DMS79 treated with DMSO at 0.1 percent for 48 hours (cell line): ENCODE results near the gene EBNA1BP2.
"Not testable (repeated sequence)": the region's sequence is repeated elsewhere in the genome, so short reads cannot be mapped to it uniquely, and the experiment has no call there.

Experiments
- DNase-seq: peaks from one replicate; lab custom pipeline; 2025; lab: John Stamatoyannopoulos, UW

EBNA1BP2 gene, protein sequence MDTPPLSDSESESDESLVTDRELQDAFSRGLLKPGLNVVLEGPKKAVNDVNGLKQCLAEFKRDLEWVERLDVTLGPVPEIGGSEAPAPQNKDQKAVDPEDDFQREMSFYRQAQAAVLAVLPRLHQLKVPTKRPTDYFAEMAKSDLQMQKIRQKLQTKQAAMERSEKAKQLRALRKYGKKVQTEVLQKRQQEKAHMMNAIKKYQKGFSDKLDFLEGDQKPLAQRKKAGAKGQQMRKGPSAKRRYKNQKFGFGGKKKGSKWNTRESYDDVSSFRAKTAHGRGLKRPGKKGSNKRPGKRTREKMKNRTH

DNA sequence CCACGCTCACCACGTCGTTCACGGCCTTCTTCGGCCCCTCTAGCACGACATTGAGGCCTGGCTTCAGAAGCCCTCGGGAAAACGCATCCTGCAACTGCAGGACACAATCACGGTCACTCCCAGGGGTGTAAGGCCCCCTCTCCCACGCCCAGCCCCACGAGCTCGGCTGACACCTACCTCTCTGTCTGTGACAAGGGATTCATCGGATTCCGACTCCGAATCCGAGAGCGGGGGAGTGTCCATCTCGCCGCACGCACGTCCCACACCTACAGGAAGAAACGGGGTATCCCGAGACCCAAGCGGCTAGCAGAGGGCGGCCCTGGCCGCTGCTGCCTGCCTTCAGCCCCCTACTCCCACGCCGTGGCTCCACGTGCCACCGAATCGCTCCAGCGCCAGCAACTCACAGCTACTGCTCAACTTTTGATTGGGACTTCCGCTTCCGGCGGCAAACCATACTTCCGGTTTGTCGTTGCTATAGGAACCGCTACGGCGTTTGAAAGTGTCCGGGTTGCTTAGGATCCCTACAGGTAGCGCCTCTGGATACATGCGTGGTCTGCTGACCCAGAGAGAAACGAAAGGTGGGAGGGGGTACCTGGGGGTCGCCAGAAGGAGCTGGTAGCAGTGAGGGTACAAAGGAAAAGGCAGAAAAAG is at the start of gene EBNA1BP2, which contains the start of gene CFAP57:
TSS of gene EBNA1BP2 (minus strand) at position 415 of the 651 bp plus-strand sequence. CDS start at position 243, 172 bp downstream.
TSS of gene CFAP57 (plus strand) at position 455 of the 651 bp plus-strand sequence. CDS start 424 bp downstream, outside the sequence.
- DNase-seq, result peak; percentile 82

DNA sequence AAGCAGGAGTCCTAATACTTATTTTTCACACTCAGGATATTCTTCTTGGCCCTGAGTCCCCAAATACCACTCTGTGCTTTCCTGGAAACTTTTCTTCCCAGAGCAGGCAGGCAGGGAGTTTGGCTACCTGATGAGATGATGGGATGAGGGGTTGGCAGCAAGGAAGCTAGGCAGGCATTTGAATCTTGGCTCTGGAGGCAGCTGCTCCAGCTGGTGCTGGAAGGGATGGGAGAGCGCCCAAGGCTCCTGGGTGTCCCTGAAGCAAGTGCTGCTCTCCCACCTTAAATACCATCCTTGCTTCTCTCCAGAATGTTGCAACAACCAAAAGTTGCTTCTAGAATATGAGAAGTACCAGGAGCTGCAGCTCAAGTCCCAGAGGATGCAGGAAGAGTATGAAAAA is 49.7 kb upstream of the EBNA1BP2 start:
- DNase-seq, result no peak

DNA sequence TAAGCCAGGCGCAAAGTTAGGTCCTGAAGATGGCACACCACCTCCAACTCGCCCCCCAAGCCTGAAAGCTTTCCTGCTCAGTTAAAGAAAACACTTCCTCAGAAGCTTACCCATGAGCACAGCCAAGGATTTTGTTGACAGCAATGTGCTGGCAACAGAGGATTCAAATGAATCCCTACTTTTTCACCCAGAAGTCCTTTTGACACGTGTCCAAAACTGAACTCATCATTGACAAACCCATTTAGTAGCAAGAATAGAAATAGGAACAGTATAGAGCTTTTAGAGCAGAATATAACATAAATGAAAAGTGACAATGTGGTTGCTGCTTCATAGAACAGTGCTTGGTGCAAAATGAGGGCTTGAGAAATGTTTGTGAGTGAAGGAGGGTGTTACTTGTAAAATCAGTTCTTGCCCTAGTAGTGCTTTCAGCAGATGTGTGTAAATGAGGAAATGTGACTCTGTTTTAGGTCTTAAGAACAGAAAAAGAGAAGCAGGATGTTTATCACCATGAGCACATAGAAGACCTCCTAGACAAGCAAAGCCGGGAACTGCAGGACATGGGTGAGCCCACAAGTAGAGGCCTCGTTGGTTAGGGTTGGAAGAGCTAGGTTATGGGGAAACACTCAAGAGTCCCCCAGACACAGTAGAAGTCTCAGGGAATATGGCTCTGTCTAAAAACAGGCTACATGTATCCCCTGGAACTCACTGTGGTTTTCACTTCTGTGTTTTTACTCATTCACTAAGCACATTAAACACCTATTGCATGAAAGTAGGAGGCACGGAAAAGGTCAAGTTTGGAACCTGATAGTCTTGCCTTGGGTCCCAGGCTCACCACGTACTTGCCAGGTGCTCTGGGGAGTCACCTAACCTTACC is 49.1 kb upstream of the EBNA1BP2 start:
- DNase-seq, result no peak

DNA sequence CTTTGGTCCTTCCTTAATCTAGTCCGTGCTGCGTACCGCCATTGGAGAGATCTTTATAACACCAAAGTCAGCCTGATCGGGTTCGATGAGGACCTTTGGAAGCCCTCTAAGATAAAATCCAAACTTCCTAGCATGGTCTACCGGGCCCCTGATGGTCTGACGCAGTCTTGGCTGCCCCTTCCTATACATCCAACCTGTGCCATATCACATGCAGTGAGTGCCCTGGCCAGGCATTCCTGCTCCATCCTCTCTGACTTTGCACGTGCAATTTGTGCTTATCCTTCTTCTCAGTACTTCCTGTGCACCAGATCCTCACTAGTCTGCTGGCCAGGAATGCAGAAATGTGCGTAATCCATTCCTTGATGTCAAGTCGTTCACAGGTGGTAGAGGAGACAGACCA is 45.7 kb upstream of the EBNA1BP2 start:
- no peak for DNase-seq

DNA sequence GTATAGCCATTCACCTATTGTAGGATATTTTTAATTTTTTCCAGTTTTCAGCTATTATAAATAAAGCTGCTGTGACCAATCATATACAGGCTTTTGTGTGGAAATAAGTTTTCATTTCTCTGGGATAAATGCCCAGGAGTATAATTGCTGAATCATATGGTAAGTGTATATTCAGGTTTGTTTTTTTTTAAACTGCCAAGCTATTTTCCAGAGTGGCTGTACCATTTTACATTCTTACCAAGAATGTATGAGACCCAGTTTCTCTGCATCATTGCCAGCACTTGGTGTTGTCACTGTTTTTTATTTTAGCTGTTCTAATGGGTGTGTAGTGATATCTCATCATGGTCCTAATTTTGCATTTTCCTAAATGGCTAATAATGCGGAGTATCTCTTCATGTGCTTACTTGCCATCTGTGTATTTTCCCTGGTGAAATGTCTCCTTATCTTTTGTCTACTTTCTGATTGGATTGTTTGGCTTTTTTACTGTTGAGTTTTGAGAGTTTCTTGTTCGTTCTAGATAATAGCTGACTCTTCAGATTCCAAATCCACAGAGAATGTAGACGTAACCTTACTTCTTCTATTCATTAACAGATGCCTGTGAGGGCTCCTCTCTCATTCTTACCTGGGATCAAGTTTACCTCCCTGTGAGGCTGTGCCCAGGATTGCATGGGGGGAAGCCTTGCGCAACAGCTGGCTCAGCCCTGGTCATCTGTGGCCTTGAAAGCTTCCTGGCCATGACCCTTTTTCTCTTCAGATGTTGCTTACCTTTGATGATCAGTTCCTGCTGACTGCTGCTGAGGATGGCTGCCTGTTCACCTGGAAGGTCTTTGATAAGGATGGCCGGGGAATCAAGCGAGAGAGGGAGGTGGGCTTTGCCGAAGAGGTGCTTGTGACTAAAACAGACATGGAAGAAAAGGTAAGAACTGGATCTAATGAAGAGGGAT is 42.7 kb upstream of the EBNA1BP2 start:
- DNase-seq, result no peak

DNA sequence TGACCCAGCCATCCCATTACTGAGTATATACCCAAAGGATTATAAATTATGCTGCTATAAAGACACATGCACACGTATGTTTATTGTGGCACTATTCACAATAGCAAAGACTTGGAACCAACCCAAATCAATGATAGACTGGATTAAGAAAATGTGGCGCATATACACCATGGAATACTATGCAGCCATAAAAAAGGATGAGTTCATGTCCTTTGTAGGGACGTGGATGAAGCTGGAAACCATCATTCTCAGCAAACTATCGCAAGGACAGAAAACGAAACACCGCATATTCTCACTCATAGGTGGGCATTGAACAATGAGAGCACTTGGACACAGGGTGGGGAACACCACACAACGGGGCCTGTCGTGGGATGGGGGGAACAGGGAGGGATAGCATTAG is 36.2 kb upstream of the EBNA1BP2 start:
- DNase-seq, result not testable (repeated sequence)

DNA sequence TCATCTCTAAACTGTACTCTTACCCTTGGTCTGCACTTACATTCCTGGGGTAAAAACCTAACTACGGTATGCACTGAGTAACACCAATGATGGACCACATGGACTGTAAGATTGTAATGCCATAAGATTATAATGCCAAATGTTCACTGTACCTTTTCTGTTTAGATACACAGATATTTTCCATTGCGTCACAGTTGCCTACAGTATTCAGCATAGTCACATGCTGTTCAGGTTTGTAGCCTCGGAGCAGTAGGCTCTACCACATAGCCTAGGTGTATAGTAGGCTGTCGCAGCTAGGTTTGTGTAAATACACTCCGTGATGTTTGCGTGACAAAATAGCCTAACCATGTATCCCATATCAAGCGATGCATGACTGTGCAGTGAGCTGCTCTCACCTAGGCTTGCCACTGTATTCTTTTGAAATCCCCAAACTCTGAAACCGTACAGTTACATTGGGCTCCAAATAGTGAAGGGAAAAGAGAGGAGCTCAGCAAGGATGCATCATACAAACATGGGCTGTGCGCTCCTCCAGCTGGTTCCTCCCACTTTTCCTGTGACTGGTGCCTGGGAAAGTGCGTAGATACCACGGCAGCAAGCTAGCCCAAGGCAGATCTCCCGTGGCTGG is 35.3 kb upstream of the EBNA1BP2 start:
- no peak for DNase-seq

DNA sequence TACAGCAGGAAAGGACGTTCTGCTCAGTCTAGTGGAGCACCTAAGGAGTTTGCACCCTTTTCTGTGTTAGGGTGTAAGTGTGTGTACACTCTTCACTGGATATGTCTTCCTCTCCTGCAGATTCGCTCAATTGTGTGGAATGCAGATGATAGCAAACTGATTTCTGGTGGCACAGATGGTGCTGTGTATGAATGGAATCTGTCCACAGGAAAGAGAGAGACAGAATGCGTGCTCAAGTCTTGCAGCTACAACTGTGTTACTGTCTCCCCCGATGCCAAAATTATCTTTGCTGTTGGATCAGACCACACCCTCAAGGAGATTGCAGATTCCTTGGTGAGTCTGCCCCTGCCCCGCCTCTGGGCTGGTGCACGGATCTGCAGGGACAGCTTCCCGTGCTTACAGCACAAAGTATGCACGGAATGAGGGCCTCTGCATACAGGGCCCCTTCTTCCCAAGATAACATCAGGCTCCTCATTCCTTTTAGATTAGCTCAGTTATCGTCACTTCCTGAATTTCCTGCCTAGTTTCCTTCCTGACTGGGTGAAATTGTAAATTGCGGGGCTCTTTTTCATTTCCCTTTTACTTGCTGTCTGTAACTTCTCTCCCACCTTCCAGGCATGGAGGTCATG is 34.6 kb upstream of the EBNA1BP2 start:
- no peak for DNase-seq

DNA sequence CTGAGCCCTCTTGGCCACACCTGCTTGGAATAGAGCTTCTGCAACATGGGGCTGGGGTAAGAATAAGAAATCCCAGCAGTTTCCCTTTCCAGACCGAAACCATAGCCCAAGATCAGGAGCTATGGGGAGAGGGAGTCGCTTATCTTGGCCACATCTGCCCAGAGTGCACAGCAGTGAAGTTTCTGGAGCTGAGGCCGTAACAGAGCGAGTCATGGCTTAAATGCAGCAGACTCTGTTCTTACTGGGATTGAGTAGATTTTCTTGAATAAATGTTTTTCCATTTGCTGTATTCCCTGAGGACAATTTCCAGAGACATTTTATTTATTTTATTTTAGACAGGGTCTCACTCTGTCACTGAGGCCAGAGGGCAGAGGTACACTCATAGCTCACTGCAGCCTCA is 33.6 kb upstream of the EBNA1BP2 start:
- no peak for DNase-seq

DNA sequence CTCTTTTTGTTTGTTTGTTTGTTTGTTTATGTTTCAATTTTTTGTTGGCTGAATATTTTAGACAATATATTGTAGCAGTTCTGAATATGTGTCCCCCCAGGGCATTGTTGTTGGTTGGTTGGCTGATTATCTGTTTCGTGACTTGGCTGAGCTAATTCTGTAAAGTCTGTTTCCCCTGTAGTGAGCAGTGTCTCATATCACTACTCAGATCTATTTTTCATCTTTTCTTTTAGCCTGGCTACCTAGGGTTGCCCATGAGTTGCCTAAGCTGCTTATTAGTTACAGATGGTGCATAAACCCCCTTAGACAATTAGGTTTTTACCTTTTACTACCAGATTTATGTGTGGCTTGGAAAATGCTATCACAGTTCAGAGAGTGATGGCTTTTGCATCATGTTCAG is 32.3 kb upstream of the EBNA1BP2 start:
- no peak for DNase-seq

DNA sequence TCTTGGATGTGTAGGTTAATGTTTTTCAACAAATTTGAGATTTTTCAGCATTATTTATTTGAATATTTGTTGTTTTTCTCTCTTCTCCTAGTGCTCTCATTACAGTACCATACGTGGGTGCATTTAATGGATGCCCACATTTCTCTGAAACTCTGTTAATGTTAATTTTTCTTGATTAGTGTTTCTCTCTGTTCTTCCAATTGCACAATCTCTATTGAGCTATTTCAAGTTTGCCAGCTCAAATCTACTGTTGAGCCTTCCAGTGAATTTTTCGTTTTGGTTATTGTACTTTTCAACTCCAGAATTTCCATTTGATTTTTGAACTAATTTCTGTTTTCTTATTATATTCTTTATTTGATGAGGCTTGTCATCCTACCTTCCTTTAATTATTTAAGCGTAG is 31.8 kb upstream of the EBNA1BP2 start:
- DNase-seq, result no peak

DNA sequence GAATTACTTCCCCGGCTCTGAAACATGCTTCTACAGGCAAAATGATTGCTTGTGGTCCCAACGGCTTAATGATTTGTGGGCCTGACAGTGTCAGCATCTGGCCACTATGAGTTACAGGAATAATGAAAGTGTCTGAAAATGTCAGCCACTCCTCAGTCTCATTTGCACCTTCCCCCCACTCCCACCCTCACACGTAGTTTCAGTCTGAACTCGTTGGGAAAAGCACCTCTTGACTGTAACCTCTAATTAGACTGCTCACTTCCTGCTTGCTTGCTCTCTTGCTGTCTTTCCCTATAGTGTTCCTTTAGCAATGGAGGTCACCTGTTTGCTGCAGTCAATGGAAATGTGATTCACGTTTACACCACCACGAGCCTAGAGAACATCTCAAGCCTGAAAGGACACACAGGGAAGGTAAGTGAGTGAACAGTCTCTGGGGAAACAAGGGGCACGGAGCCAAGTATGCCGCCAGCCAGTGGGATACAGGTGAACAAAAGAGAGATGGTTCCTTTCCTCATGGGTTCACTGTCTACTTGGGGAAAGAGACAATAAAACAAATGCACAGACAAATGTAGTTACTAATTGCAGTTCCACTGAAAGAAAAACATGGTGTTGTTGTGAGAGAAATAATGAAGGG is 27.1 kb upstream of the EBNA1BP2 start:
- DNase-seq, result peak; percentile 81

DNA sequence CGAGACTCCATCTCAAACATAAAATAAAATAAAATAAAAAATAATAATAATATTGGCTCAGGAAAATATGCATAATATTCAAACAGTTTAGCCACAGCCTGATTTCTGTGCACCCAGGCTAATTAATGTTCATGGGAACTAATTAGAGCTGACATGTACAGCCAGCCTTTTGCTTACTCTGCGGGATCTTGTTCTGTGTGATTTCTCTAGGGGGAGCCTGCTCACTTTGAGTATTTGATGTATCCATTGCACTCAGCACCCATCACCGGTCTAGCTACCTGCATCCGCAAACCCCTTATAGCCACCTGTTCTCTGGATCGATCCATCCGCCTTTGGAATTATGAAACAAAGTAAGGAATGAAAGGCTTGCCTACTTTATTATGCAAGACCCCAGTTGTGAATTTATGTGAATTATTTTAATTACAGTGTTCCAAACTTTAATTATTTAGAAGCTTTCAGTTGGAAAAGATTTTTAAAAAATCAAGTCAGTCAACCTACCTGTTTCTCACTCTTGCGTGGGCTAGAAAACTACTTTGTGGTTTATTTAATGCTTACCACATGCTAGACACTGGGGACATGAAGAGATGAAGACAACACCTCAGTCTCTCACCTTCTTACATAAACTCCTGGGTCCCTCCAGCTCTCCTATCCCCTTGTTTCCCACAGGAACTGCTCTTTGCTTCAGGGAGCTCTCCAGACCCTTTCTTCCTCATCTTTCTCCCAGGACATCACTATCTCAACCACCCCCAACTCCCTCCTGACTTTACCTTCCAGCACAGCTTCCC is 25.4 kb upstream of the EBNA1BP2 start:
- peak; percentile 3 for DNase-seq

DNA sequence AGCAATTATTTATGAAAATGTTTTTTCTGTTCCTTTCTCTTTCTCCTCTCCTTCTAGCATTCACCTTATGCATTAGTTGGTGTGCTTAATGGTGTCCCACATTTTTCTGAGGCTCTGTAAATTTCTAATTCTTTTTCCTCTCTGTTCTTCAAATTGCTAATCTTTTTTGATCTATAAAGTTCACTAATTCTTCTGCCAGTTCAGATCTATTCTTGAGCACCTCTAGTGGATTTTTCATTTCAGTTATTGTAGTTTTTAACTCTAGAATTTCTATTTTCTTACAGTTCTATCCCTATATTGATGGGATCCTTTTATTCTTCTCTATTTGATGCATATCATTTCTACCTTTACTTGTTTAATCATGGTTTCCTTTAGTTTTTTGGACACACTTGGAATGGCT is 22.4 kb upstream of the EBNA1BP2 start:
- DNase-seq, result no peak

DNA sequence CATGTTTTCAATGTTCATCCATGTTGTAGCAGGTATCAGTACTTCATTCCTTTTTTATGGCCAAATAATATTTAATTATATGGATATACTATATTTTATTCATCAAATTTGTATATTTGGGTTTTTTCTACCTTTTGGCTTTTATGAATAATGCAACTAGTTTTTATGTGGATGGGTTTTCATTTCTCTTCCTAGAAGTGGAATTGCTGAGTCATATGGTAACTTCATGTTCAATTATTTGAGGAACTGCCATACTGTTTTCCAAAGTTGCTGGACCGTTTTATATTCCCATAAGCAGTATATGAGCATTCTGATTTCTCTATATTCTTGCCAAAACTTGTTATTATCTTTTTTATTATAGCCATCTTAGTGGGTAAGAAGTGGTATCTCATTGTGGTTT is 16.0 kb upstream of the EBNA1BP2 start:
- no peak for DNase-seq

DNA sequence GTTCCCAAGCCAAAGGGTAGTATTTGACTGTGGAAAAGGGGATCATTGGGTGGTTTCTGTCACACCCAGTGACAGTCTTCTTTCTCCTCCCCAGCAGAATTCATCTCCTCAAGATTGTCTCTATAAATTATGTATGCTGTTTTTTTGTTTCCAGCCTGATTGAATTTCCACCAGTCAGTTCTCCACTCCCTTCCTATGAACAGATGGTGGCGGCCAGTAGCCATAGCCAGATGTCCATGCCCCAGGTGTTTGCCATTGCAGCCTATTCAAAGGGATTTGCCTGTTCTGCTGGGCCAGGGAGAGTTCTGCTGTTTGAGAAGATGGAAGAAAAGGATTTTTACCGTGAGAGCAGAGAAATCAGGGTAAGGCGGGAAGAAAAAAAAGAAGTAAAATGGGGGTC is 12.9 kb upstream of the EBNA1BP2 start:
- no peak for DNase-seq

DNA sequence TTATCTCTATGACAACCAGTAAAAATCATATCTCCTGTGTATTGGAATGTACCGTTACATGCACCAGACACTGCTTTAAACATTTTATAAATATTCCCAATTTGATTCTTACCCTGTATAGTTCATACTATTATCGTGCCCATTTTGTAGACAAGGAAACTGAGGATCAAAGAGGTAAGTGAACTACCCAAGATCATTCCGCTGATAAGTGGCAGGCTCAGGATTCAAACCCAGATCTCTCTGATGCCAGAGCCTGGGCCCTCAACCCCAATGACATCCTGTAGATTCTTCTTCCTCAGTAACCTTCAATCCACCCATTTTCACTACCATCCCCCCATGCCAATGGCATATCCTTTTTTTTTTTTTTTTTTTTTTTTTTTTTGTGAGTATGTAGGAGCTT is 12.3 kb upstream of the EBNA1BP2 start:
- DNase-seq, result no peak

DNA sequence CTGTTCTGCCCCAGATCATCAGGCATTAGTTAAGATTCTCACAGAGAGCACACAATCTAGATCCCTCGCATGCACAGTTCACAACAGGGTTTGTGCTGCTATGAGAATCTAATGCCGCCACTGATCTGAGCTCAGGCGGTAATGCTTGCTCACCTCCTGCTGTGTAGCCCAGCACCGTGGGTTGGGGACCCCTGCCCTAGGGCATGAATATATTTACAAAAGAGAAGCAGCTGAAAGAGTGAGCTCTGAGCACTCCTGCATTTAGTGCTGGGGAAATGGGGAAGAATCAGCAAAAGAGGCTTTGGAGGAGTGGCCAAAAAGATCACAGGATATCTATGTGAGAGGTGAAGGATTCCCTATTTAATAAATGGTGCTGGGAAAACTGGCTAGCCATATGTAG is 5.6 kb upstream of the EBNA1BP2 start:
- DNase-seq, result no peak

DNA sequence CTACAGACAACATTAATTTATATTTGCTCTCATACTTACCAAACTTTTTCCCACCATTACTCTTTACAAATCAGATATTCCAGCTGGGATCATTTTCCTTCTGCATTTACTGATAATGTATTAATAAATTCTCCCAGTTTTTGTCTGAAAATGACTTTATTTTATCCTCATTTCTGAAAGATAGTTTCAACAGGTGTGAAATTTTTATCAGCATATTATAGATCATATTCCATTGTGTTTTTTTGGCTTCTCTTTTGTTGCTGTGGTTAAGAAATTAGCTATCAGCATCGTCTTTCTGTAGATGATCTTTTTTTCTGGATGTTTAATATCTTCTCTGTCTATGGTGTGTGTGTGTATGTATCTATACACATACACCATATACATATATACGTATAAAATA is 2.8 kb upstream of the EBNA1BP2 start:
- no peak for DNase-seq
